Rectal smooth muscle tissue (tissue), 1 donor: ENCODE results near the gene MYO16.

Source experiments
- H3K27ac ChIP-seq: one replicate; pipeline ENCODE4 v1.7.0; 2013; ENCODE audit warnings: low read depth, low read length, inconsistent platforms
- H3K27me3 ChIP-seq: one replicate; pipeline ENCODE4 v1.7.0; 2013; ENCODE audit warnings: low read length; ENCODE audit not compliant: control insufficient read depth, insufficient read depth
- H3K36me3 ChIP-seq: one replicate; pipeline ENCODE4 v1.7.0; 2013; ENCODE audit warnings: low read length; ENCODE audit not compliant: control insufficient read depth, insufficient read depth
- H3K4me1 ChIP-seq: one replicate; pipeline ENCODE4 v1.7.0; 2013; ENCODE audit warnings: low read length; ENCODE audit not compliant: control insufficient read depth, insufficient read depth
- H3K4me3 ChIP-seq: one replicate; pipeline ENCODE4 v1.7.0; 2013; ENCODE audit warnings: low read length
- H3K9ac ChIP-seq: one replicate; pipeline ENCODE4 v1.7.0; 2013; ENCODE audit warnings: low read length

Gene MYO16

DNA sequence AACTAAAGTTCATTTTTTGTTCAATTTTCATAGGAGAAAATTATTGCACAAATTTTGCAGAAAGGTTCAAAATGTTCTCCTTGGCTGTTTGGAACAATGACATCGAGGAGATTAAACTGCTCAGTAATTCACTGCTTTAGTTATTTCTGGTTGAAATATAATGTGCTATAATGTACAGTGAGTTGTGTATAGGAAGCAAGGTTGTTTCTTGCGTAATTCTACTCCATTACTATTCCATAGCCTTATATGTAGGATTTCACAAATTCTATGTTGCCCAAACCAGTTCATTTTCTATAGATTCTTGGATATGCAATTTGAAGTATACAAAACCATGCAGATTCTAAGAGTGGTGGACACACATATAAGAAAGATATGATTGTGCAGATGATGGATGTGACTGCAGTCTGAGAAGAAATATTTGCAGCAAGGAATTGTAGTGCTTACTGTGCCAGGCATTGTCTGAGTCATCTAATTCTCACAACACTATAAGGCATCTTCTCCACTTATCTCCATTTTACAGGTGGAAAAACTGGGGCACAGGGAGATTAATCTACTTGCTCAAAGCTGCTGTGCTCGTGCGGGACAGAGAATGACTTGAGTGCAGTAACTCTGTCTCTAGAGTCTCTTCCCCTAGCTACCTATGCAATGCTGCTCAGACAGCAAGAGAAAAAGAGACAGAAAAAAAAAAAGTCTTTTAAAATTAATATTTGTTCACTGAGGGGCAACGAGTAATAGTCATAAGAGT is 515.5 kb downstream of the MYO16 start:
- Histone ChIP-seq H3K4me3 (no peak overlapping the region), H3K4me1 (no peaks in the 10 kb centered on the region), H3K36me3 (no peaks in the 10 kb centered on the region), H3K27me3 (peaks cover 4% of the 10 kb centered on the region), H3K9ac (no peak overlapping the region), H3K27ac (no peak overlapping the region)

DNA sequence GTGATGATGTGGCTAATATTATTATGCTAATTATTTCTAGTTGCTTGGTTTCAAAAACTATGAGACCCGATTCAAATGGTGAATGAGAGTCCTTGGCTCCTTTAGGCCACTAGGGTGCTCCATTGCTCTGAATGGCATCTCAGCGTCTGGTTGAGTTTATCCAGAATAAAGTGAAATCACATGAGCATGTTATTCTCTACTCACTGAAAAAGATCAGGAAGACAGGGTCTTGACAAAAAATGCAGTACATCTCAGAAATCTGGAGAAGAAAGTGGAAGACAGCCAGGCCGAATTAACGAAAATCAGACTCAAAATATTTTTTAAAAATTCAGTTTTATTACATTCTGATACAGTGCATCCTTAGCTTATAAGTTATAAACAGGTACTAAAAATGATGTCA is 516.2 kb downstream of the MYO16 start:
- Histone ChIP-seq H3K4me3 (no peak overlapping the region), H3K27ac (no peak overlapping the region), H3K27me3 (peaks cover 4% of the 10 kb centered on the region), H3K4me1 (no peaks in the 10 kb centered on the region), H3K9ac (no peak overlapping the region), H3K36me3 (no peaks in the 10 kb centered on the region)

DNA sequence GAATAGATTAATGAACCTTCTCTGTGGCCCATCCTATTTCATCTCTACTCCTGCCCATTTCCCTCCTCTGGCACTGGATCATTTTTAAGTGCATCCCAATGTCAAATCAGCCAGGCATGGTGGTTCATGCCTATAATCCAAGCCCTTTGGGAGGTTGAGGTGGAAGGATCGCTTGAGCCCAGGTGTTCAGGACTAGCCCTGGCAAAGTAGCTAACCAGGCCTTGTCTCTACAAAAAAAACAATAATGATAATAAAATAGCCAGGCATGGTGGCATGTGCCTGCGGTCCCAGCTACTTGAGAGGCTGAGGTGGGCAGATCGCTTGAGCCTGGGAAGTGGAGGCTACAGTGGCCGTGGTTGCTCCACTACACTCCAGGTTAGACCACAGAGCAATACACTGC is 517.0 kb downstream of the MYO16 start:
- Histone ChIP-seq H3K27me3 (no peaks in the 10 kb centered on the region), H3K4me1 (no peaks in the 10 kb centered on the region), H3K27ac (no peak overlapping the region), H3K36me3 (no peaks in the 10 kb centered on the region), H3K9ac (no peak overlapping the region), H3K4me3 (no peak overlapping the region)

DNA sequence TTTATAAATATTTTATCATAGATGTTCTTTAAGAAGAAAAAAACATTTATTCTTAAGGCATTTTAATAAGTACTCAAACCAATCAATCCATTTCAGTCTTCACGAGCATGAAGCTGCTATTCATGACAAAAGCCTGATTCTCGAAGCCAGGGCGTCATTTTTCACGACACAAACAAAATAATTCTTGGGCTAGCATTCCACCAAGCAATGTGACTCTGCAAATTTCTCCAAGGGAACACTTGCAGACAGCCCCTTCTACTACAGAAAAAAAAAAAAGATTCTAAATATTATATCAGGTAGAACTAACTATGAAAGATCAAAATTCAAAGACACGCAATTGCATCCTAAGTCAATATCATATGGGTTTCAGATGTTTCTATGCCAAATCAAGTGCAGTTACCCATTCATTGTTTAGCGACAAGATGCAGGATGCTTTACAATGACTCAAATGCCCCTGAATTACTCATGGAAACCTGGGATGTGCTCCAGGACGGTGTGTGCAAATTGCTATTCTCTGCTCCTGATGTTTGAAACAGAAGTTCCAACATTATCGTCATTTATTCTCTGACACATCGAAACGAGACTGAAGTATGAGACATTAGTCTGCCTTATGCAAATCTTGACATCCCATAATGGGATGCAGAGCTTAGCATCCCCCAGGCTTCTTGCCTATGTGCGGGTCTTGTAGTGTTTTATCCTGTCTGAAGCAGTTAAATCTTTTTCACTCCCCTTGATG is 517.7 kb downstream of the MYO16 start:
- Histone ChIP-seq H3K9ac (no peak overlapping the region), H3K27ac (no peak overlapping the region), H3K27me3 (no peaks in the 10 kb centered on the region), H3K4me1 (no peaks in the 10 kb centered on the region), H3K4me3 (no peak overlapping the region), H3K36me3 (no peaks in the 10 kb centered on the region)

DNA sequence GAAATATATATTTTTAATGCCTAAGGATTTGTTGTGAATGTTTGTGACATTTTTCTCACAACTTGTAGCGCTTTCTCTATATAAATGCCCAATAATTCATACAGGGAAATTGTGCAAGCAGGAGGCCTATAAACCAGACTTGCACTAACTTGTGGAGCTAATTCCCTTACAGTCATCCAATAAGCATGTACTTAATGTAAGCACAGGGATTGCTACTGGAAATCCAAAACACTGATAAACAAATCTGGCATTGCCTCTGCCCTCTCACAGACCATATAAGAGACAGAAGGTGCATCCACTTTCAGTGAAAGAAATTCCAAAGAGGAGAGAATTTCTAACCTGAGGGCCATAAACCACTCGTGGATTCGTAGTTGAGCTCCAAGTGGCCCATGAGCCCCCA is 518.8 kb downstream of the MYO16 start:
- Histone ChIP-seq H3K27me3 (no peaks in the 10 kb centered on the region), H3K36me3 (no peaks in the 10 kb centered on the region), H3K4me3 (no peak overlapping the region), H3K9ac (no peak overlapping the region), H3K27ac (no peak overlapping the region), H3K4me1 (no peaks in the 10 kb centered on the region)

DNA sequence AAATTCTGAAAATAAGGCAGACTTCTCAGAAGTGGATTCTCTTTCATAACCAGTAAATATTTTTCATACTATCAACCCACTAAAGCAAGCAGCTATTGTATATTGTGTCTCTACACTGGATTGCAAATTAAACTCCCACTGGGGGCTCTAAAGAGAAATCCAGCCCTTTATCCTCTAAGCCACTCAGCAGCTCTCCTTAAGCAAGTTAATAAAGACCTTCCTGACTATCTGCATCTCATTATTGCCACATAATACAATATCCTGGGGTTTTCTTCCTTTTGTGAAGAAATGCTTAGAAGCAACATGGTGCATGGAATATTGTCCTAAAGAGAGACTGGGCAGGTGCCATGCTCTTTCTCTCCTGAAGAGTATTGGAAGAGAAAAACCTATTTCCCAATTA is 521.3 kb downstream of the MYO16 start:
- Histone ChIP-seq H3K27ac (no peak overlapping the region), H3K4me1 (peaks cover 3% of the 10 kb centered on the region), H3K4me3 (no peak overlapping the region), H3K27me3 (no peaks in the 10 kb centered on the region), H3K9ac (no peak overlapping the region), H3K36me3 (no peaks in the 10 kb centered on the region)

DNA sequence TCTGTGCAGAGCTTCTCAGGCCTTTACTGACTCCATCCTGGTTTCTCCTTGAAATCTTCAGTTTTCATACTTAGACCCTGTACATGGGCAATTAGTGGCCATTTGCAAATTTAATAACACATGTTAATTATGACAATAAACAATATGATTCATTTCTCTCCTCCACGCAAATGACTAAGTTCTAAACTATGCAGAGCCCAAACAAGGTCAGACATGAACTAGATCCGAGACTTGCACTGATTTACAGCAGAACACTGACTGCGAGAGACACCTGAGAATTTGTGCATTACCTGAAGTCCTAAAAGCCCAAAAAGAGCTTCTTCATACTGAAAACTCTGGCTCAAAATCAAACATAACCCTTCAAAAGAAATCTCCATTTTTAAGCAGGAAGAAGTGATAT is 521.8 kb downstream of the MYO16 start:
- Histone ChIP-seq H3K27me3 (no peaks in the 10 kb centered on the region), H3K4me1 (peaks cover 7% of the 10 kb centered on the region), H3K36me3 (no peaks in the 10 kb centered on the region), H3K27ac (no peak overlapping the region), H3K4me3 (no peak overlapping the region), H3K9ac (no peak overlapping the region)

DNA sequence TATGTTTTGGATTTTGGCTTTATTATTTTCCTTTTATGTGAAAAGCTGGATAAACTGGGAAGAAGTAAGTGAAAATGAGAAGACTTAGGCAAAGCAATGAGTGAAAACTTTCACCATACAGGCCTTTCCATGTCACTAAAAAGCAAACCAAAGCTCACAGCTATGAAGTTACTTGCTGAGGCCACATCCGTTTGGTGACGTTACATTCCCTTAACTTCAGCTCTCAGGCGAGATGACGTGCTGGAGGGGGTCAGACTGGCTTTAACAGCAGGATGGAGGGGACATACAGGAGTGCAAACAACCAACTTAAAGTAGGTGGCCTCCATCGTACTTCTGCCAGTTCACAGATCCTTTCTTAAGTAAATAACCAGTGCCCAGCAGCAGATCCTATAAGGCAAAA is 522.3 kb downstream of the MYO16 start:
- H3K9ac ChIP-seq = no peak overlapping the region
- no peaks in the 10 kb centered on the region for H3K36me3 ChIP-seq
- no peak overlapping the region for H3K27ac ChIP-seq
- H3K4me1 ChIP-seq = peaks cover 12% of the 10 kb centered on the region
- no peaks in the 10 kb centered on the region for H3K27me3 ChIP-seq
- H3K4me3 ChIP-seq = no peak overlapping the region

DNA sequence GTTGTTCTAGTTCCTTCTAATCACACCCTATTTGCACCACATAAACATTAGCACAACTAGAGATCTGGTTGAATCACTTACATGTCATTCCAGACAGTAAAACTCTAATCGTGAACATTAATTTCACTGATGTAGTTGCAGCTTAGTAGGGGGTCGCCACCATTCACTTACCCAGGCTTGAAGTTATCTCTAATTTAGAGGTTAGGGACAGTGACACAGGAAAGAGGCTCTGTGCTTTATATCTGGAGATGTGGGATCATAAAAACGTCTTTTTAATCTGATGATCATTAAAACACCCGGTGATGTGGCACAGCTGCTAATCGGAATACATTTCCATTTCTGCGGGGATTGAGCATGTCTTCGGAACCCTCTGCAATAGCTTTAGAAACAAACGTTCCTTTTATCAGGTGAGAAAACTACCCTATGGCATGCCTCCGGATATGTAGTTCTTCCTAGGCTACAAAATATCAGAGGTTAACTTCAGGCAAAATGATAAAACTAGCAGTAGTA is 523.0 kb downstream of the MYO16 start:
- Histone ChIP-seq H3K4me1 (peaks cover 13% of the 10 kb centered on the region), H3K27me3 (no peaks in the 10 kb centered on the region), H3K36me3 (no peaks in the 10 kb centered on the region), H3K9ac (no peak overlapping the region), H3K4me3 (no peak overlapping the region), H3K27ac (no peak overlapping the region)

DNA sequence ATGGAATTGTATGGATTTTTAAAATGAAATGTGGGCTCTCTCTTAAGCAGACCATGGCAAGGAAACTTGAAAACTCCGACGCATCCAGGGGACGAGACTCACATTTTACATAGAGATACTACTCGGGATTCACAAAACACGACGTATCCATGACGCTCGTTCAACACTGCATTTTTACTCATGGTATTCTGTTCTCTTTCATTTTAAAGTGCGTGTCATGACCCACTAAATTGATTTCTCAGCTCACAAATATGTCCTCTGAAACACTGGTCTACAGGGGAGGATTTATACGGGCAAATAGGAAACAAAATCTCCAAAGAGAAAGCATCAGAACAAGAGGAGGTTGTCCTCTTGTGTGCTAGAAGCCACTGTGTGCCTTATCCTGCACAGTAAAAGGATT is 523.5 kb downstream of the MYO16 start:
- H3K27ac ChIP-seq = no peak overlapping the region
- no peak overlapping the region for H3K9ac ChIP-seq
- no peaks in the 10 kb centered on the region for H3K27me3 ChIP-seq
- peaks cover 13% of the 10 kb centered on the region for H3K4me1 ChIP-seq
- H3K4me3 ChIP-seq = no peak overlapping the region
- no peaks in the 10 kb centered on the region for H3K36me3 ChIP-seq

DNA sequence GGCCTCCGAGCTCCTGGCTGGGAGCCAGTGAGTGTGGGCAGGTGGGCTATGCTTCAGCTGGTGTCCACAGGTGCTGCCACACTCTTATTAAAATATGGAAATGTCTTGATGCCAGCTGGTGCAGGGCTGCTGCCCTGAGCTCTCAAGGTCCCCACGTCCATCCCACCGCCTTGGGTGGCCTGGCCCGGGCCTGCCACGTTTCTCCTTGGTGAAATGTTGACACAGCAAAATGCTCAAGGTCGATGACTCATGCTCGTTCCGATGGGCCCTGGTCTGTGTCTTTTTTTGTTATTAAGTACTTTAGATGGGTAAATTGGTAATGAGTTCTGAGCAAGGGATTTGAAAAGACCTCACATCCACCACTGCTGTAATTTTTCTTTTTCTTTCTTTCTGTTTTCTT is 524.7 kb downstream of the MYO16 start:
- no peak overlapping the region for H3K4me3 ChIP-seq
- H3K4me1 ChIP-seq = peaks cover 13% of the 10 kb centered on the region
- no peaks in the 10 kb centered on the region for H3K36me3 ChIP-seq

DNA sequence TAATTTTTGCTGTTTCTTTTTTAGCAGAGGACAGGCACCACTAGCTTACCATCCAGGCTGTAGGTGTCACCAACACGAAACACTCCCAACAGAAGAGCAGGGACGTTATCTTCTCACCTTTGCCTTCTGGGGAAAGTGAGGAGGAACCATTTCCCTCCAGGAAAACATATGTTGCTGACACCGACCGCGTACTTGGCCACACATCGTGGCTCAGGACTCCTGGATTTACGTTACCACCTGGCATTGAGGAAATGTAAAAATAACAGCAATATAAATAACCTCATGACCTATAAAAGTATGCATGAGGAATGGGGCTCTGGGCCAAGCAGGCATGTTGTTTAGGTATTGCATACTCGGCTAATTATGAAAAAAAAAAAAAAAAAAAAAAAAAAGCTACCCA is 525.1 kb downstream of the MYO16 start:
- no peak overlapping the region for H3K4me3 ChIP-seq
- H3K4me1 ChIP-seq = peaks cover 13% of the 10 kb centered on the region
- H3K36me3 ChIP-seq = no peaks in the 10 kb centered on the region
- no peak overlapping the region for H3K27ac ChIP-seq
- H3K9ac ChIP-seq = no peak overlapping the region
- H3K27me3 ChIP-seq = no peaks in the 10 kb centered on the region

More for the DNA sequence above, 524.7 kb downstream of the MYO16 start:
- no peaks in the 10 kb centered on the region for H3K27me3 ChIP-seq
- H3K27ac ChIP-seq = no peak overlapping the region
- H3K9ac ChIP-seq = no peak overlapping the region
